ENCODE measurements around the gene NXPH4.

DNA sequence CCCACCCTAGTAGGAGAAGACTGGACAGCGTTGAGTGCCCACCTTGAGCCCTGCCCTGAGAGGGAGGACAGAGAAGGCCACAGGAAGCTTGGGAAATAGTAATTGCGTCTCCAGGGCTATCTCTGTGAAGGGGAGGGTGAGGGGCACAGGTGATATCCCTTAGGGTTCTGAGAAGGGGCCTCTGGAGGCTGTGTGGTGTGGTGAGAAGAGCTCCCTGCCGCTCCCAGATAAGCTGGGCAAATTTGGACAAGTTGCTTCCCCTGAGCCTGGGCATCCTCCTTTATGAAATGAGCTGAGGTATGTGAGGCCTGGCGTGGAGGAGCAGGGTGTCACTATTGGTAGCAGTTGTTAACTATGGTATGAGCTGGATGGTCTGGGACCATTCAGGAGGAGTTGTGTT is 45.7 kb upstream of the NXPH4 start:
- TF ChIP-seq, protein P1, sequence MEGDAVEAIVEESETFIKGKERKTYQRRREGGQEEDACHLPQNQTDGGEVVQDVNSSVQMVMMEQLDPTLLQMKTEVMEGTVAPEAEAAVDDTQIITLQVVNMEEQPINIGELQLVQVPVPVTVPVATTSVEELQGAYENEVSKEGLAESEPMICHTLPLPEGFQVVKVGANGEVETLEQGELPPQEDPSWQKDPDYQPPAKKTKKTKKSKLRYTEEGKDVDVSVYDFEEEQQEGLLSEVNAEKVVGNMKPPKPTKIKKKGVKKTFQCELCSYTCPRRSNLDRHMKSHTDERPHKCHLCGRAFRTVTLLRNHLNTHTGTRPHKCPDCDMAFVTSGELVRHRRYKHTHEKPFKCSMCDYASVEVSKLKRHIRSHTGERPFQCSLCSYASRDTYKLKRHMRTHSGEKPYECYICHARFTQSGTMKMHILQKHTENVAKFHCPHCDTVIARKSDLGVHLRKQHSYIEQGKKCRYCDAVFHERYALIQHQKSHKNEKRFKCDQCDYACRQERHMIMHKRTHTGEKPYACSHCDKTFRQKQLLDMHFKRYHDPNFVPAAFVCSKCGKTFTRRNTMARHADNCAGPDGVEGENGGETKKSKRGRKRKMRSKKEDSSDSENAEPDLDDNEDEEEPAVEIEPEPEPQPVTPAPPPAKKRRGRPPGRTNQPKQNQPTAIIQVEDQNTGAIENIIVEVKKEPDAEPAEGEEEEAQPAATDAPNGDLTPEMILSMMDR (IDR thresholded peaks at IDR 0.05) = no peak
- TF ChIP-seq EZH2 (IDR thresholded peaks at IDR 0.05) = no peak

Data from neural progenitor cell (in vitro differentiated cells).